Neural cell (in vitro differentiated cells): ENCODE measurements around the gene OR4B1. TPM values are rescaled to one million over a fixed set of nuclear protein-coding genes. Genes with fewer than 3 reads are reported as not detected.

Experiments used
- H2AFZ ChIP-seq: fragments of 200-600, 300-800 bp; sonication (generic), shearing (Covaris generic); 2 replicates; pipeline ENCODE4 v1.6.0; 2014; ENCODE audit warnings: low read depth, mild to moderate bottlenecking, antibody characterized with exemption, low read length, moderate library complexity
- H3F3A ChIP-seq: fragments of 200-600 bp; shearing (Covaris generic); 2 replicates; pipeline ENCODE4 v1.6.1; 2016; ENCODE audit warnings: mild to moderate bottlenecking, moderate library complexity, mixed read lengths, antibody characterized with exemption, low read length; ENCODE audit not compliant: insufficient read depth, poor library complexity, severe bottlenecking
- H3K27ac ChIP-seq: fragments of 200-600, 300-800 bp; sonication (generic), shearing (Covaris generic); 2 replicates; pipeline ENCODE4 v1.5.1; 2014; ENCODE audit warnings: mild to moderate bottlenecking, low read length, moderate library complexity
- H3K27me3 ChIP-seq: fragments of 300-800, 200-600 bp; sonication (generic), shearing (Covaris generic); 2 replicates; pipeline ENCODE4 v1.6.0; 2014; ENCODE audit warnings: mild to moderate bottlenecking, low read depth, low read length, moderate library complexity; ENCODE audit not compliant: insufficient read depth
- H3K36me3 ChIP-seq: fragments of 300-800, 200-600 bp; sonication (generic), shearing (Covaris generic); 2 replicates; pipeline ENCODE4 v1.5.1; 2014; ENCODE audit warnings: mild to moderate bottlenecking, antibody characterized with exemption, low read length, moderate library complexity; ENCODE audit not compliant: insufficient read depth
- H3K4me2 ChIP-seq: fragments of 300-800, 200-600 bp; sonication (generic), shearing (Covaris generic); 2 replicates; pipeline ENCODE4 v1.6.0; 2014; ENCODE audit warnings: mild to moderate bottlenecking, low read length
- H3K4me3 ChIP-seq: fragments of 300-800, 200-600 bp; sonication (generic), shearing (Covaris generic); 2 replicates; pipeline ENCODE4 v1.5.1; 2014; ENCODE audit warnings: mild to moderate bottlenecking, low read length, moderate library complexity
- H3K79me2 ChIP-seq: fragments of 200-600 bp; shearing (Covaris generic); replicated peaks from 2 replicates; pipeline ENCODE4 v1.6.0; 2014; ENCODE audit warnings: mild to moderate bottlenecking, low read length, moderate library complexity; ENCODE audit not compliant: insufficient read depth
- H3K9ac ChIP-seq: fragments of 300-800, 200-600 bp; sonication (generic), shearing (Covaris generic); 2 replicates; pipeline ENCODE4 v1.6.1; 2016; ENCODE audit warnings: mild to moderate bottlenecking, low read length, mixed read lengths
- H3K9me2 ChIP-seq: fragments of 200-600 bp; shearing (Covaris generic); 2 replicates; pipeline ENCODE4 v1.6.1; 2016; ENCODE audit warnings: mild to moderate bottlenecking, low read length, mixed read lengths; ENCODE audit not compliant: insufficient read depth
- H3K9me3 ChIP-seq: fragments of 200-600, 300-800 bp; sonication (generic), shearing (Covaris generic); 2 replicates; pipeline ENCODE4 v1.6.1; 2016; ENCODE audit warnings: mild to moderate bottlenecking, mixed run types, low read length, moderate library complexity, mixed read lengths
- H4K20me1 ChIP-seq: fragments of 200-600 bp; shearing (Covaris generic); 2 replicates; pipeline ENCODE4 v1.6.1; 2016; ENCODE audit warnings: mild to moderate bottlenecking, mixed run types; ENCODE audit not compliant: insufficient read depth
- EP300 ChIP-seq: fragments of 450-650 bp; conservative IDR thresholded peaks from 2 replicates; pipeline ENCODE4 v1.6.1; 2014; ENCODE audit warnings: antibody characterized with exemption, mild to moderate bottlenecking, moderate library complexity; ENCODE audit not compliant: poor library complexity, severe bottlenecking
- EZH2 ChIP-seq: fragments of 200-600, 300-800 bp; shearing (Covaris generic), sonication (generic); IDR thresholded peaks from 2 replicates; pipeline ENCODE4 v1.6.1; 2014; ENCODE audit warnings: antibody characterized with exemption, low read length, borderline replicate concordance, mild to moderate bottlenecking; ENCODE audit not compliant: insufficient read depth, poor library complexity, severe bottlenecking
- MXI1 ChIP-seq: fragments of 450-650 bp; conservative IDR thresholded peaks from 2 replicates; pipeline ENCODE4 v1.6.1; 2014; ENCODE audit warnings: antibody characterized with exemption, mild to moderate bottlenecking; ENCODE audit not compliant: poor library complexity, severe bottlenecking
- POLR2AphosphoS5 ChIP-seq: IDR thresholded peaks from 2 replicates; pipeline ENCODE4 v1.6.1; 2012
- RAD21 ChIP-seq: fragments of 450-650 bp; conservative IDR thresholded peaks from 2 replicates; pipeline ENCODE4 v1.6.1; 2014; ENCODE audit warnings: antibody characterized with exemption, mild to moderate bottlenecking, moderate library complexity
- SMC3 ChIP-seq: fragments of 450-650 bp; conservative IDR thresholded peaks from 2 replicates; pipeline ENCODE4 v1.6.1; 2014; ENCODE audit warnings: antibody characterized with exemption, mild to moderate bottlenecking, moderate library complexity; ENCODE audit not compliant: poor library complexity
- TAF1 ChIP-seq: IDR thresholded peaks from 2 replicates; pipeline ENCODE4 v1.6.1; 2012; ENCODE audit warnings: low read depth
- polyA plus RNA-seq: library from polyadenylated mRNA; depleted of rRNA; stranded (reverse); fragments of >200 nt; gene quantifications from 2 replicates; pipeline ENCODE4 v1.2.3, GENCODE V29; 2014
- TF ChIP-seq, protein P1 (sequence below): fragments of 450-650 bp; IDR thresholded peaks from 2 replicates; pipeline ENCODE4 v1.5.1; 2014; ENCODE audit warnings: antibody characterized with exemption, mild to moderate bottlenecking, moderate library complexity; ENCODE audit not compliant: poor library complexity, severe bottlenecking
- TF ChIP-seq, protein P2 (sequence below): IDR thresholded peaks from 2 replicates; pipeline ENCODE4 v1.6.1; 2012; ENCODE audit warnings: borderline replicate concordance

OR4B1 gene
- polyA plus RNA-seq, 1 donor from 2014 or later = not detected

DNA sequence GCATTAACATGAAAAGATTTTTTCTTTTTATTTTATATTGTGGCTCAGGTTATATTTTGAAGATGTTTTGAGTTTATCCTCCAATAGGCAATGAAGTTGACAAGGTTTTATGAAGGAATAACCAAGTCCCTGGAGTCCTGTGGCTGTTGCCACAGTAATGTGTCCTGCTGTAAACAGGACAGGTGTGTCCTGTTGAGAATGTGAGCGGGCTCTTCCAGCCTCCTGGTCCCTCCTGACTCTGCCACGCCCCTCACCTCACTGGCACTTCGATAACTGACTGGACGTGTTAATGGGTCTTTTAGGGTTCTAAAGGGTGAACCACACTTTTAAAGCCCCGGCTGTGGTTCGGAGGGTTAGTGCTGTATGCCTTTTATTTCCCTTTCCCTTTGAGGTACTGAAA is 47.8 kb upstream of the OR4B1 start:
- no peak overlapping the region for H3K4me3 ChIP-seq
- H3K9ac ChIP-seq = no peak overlapping the region
- H3K27ac ChIP-seq = no peak overlapping the region
- H3K4me2 ChIP-seq = no peak overlapping the region
- H3K79me2 ChIP-seq = no peaks in the 10 kb centered on the region
- H3K9me2 ChIP-seq = no peaks in the 10 kb centered on the region
- no peaks in the 10 kb centered on the region for H4K20me1 ChIP-seq
- no peaks in the 10 kb centered on the region for H3F3A ChIP-seq
- no peaks in the 10 kb centered on the region for H3K36me3 ChIP-seq
- TF ChIP-seq, protein P1, sequence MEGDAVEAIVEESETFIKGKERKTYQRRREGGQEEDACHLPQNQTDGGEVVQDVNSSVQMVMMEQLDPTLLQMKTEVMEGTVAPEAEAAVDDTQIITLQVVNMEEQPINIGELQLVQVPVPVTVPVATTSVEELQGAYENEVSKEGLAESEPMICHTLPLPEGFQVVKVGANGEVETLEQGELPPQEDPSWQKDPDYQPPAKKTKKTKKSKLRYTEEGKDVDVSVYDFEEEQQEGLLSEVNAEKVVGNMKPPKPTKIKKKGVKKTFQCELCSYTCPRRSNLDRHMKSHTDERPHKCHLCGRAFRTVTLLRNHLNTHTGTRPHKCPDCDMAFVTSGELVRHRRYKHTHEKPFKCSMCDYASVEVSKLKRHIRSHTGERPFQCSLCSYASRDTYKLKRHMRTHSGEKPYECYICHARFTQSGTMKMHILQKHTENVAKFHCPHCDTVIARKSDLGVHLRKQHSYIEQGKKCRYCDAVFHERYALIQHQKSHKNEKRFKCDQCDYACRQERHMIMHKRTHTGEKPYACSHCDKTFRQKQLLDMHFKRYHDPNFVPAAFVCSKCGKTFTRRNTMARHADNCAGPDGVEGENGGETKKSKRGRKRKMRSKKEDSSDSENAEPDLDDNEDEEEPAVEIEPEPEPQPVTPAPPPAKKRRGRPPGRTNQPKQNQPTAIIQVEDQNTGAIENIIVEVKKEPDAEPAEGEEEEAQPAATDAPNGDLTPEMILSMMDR = no peak
- TF ChIP-seq SMC3 (no peak), POLR2AphosphoS5 (no peak), RAD21 (no peak), EZH2 (no peak), TAF1 (no peak), MXI1 (no peak), EP300 (no peak)
- TF ChIP-seq, protein P2, sequence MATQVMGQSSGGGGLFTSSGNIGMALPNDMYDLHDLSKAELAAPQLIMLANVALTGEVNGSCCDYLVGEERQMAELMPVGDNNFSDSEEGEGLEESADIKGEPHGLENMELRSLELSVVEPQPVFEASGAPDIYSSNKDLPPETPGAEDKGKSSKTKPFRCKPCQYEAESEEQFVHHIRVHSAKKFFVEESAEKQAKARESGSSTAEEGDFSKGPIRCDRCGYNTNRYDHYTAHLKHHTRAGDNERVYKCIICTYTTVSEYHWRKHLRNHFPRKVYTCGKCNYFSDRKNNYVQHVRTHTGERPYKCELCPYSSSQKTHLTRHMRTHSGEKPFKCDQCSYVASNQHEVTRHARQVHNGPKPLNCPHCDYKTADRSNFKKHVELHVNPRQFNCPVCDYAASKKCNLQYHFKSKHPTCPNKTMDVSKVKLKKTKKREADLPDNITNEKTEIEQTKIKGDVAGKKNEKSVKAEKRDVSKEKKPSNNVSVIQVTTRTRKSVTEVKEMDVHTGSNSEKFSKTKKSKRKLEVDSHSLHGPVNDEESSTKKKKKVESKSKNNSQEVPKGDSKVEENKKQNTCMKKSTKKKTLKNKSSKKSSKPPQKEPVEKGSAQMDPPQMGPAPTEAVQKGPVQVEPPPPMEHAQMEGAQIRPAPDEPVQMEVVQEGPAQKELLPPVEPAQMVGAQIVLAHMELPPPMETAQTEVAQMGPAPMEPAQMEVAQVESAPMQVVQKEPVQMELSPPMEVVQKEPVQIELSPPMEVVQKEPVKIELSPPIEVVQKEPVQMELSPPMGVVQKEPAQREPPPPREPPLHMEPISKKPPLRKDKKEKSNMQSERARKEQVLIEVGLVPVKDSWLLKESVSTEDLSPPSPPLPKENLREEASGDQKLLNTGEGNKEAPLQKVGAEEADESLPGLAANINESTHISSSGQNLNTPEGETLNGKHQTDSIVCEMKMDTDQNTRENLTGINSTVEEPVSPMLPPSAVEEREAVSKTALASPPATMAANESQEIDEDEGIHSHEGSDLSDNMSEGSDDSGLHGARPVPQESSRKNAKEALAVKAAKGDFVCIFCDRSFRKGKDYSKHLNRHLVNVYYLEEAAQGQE = no peak
- no peaks in the 10 kb centered on the region for H3K27me3 ChIP-seq
- H3K9me3 ChIP-seq = no peaks in the 10 kb centered on the region
- no peak overlapping the region for H2AFZ ChIP-seq

DNA sequence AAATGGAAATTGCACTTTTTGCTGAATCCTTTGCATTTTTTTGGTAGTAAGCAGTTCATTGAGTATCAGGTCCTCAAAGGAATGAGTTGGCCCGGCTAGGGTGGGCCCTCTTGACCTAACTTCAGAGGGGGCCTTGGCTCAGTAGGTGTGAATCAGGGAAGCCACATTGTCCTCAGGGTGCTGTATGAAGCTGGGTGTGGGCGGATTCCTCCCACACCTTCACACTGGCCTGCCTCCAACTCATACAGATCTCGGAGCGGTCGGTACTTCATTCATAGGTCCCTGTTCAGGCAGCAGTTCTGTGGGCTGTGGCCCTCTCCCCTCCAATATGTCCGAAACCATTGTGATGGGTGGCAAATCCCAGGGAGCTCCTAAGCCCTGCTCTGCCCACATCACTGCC is 47.4 kb upstream of the OR4B1 start:
- Histone ChIP-seq H3F3A (no peaks in the 10 kb centered on the region), H3K9me2 (no peaks in the 10 kb centered on the region), H3K27ac (no peak overlapping the region), H3K4me3 (no peak overlapping the region), H3K9me3 (no peaks in the 10 kb centered on the region), H3K36me3 (no peaks in the 10 kb centered on the region), H2AFZ (no peak overlapping the region), H3K27me3 (no peaks in the 10 kb centered on the region), H3K4me2 (no peak overlapping the region), H4K20me1 (no peaks in the 10 kb centered on the region), H3K9ac (no peak overlapping the region), H3K79me2 (no peaks in the 10 kb centered on the region)
- TF ChIP-seq SMC3 = no peak
- no peak for TF ChIP-seq RAD21
- TF ChIP-seq, protein P1 = no peak
- no peak for TF ChIP-seq EZH2
- TF ChIP-seq TAF1 = no peak
- no peak for TF ChIP-seq EP300
- TF ChIP-seq, protein P2 = no peak
- no peak for TF ChIP-seq POLR2AphosphoS5
- TF ChIP-seq MXI1 = no peak
